ENCODE data around the gene SNX3.
A peak's percentile ranks its signal among the peaks of the same experiment; 100 is the strongest.

Gene SNX3

DNA sequence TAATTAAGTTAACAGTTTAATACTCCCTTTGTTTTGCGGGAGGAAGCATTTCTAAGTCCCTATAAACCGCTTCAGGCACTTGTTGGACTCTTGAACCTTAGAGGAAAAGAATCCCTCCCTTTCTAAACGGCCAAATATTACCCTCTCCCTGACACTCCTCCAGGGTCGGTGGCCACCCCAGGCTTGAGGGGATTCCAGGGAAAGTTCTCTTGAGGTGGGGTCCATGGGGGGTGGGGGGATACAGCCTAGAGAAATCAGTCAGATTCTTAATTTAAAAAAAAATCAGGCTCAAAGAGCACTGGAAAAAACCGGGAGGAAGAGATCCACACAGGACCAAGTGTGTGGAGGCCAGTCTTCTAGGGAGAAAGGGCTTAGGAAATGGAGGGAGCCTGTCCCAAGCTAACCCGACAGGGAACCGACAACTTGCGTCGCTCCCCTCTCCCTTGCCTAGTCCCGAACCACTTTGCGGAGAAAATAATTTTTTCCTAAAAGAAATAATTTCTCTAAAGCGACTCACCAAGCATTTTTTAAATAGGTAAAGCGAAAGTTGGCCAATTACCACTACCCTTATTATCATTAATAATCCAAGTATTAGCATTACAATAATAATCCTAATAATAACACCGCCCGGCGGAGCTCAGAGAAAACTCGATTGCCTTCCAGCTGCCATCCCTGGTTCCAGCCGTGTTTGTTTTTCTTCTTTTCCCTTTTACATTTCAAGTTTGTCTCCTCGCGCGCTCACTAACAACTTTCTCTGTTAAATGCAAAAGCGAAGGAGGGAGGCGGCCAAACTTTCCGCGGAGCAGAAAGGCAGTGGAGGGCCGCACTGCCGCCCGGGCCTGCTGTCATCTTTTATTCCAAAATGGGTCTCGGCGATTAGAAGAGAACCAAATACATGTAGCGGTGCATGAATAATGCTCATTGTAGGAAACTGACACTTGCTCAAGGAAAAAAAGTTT lies 90.2 kb downstream of the SNX3 start:
- DNase-seq (ENCODE audit: low spot score) = no peak

DNA sequence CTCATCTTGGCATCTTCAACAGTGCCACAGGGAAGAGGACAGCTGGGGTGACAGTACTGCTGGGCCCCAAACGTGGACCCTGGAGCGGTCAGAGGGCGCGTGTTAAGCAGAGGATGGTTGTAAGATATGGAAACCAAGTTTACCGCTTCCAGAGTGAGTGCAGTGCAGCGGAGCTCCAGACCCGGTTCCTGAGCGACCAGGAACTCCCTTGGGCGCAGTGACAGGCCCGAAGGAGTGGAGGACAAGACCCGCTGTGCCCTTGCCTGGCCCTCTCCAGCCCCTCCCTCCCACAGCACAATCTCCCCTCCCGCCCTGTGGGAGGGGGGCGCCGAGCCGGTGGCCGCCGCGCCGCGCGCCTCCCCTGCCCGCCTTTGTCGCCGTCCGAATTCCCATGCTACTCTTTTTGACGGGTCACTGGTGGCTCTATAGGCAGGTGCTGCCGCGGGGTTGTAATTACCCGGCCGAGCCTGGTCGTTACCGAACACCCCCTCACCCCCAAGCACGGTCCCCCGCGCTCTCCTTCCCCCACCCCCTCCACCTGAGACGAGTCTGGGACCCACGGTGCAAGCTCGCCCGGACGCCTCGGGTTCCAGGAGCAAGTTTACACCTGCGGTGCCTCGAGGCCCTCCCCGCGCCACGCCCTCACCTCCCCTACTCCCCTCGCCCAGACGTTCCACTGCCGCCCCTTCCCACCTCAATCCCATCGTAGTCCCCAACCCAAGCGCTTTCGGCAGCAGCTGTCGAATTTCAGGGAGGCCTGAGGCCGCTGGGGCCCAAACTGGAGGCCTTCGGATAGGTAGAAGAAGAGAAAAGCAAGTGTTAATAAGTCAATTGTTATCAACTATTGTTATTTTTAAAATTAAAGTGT lies 91.1 kb downstream of the SNX3 start:
- DNase-seq (ENCODE audit: low spot score) = no peak

DNA sequence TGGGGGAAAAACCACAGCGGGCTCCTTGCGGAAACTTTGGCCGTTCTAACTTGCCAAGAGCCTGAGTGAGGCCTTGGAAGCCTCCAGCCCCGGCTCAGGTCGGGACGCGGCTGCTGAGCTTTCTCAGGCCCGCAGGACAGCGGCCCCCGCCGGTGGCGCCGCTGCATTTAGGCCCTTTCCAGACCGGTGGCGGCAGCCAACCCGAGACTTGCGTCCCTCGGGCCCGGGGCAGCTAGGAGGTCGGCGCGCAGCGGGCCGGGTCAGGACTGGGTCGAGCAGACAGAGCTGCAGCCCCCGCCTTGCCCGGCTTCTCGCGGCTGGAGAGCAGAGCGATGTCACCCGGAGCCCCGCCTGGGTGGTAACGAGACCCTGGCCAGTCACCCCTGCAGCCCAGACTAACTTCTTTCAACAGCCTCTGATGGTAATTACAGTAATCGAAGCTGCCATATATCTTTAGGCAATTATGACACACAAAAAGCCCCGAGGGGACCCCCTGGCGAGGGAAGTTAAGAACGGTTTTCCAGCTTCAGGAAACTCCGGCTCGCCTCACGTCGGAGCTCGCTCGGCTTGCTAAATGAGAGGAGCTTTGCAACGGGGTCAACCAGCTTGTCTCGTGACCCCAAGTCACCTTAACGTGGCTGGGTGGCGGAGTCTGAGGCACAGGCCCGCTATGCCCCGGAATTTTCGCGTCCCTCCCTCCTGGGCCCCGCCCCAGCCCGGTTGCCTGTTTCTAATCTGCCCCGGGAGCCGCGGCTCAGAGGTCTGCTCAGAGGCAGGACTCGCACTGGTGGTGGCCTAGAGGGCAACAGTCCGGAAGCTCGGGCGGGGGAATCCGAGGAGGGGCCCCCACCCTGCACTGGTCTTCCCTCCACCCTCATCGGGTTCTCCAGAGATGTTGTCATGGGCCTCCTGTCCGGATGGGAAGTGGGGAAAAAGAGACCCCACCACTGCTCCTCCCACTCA lies 92.1 kb downstream of the SNX3 start:
- DNase-seq (ENCODE audit: low spot score) = no peak

DNA sequence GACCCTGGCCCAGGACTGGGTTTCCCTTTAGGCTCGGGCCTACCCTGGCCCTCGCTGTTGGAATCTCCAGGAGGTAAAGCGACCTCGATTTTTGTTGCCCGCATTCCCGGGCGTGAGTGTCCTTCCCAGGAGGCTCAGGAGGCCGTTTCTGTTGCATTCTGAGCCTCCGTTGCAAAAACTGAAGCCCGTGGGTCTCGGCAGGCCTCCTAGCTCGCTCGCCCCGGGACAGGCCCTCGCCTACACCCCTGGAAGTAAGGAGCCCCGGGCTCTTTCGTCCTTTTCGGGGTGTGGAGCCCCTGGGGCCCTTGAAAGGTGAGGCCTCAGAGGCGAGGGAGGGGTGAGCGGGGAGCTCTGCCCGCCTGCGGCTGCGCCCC lies 92.8 kb downstream of the SNX3 start:
- DNase-seq (ENCODE audit: low spot score) = no peak

- DNase-seq (ENCODE audit: low spot score) = no peak
Measured at GRCh38 chr6:108167449-108168089, 93.3 kb downstream of the SNX3 start.

- DNase-seq (ENCODE audit: low spot score) = no peak
Measured at GRCh38 chr6:108166664-108167448, 94.0 kb downstream of the SNX3 start.

- DNase-seq (ENCODE audit: low spot score) = no peak
Measured at GRCh38 chr6:108165714-108166663, 94.9 kb downstream of the SNX3 start, which contains the start of gene NR2E1. NR2E1 (plus strand) TSS chr6:108166022; CDS start chr6:108166766, 744 bp downstream.

DNA sequence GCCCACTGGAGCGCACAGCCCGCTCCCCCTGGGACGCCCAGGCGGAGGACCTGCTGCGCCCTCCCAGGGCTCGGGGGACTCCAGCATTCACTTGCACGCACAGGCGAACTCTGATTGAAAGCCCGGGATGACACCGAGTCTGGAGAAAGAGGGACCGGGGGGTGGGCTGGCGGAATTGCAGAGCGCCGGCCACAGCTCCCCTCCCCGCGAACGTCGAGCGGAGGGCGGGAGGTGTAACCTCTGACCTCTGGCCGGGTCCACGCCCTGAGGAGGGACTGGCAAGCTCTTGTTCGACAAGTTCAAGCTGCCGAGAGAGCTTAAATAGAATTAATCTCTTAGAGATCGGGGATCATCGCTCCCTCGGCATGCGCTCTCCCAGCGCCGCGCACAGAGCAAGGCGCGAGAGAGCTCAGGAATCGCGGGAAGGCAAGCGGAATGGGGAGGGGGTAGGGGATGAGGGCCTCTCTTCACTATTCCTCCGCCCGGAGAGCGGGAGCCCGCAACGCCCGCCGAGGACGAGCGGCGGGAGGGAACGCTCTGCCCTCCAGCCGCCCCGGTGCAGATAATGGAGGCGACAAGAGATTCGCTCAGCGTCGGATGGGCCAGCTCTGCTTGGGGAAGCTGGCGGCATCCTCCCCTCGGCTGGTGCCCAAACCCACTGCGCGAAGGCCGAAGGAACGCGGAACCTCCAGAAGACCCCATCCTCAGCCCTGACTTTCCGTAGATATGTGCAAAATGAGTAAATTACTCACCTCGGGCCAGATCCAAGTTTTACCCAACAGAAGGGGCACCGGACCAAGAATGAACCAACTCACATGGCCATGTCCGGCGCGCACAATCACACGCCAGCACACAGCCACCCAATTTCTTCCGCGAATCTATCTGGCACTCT lies 95.8 kb downstream of the SNX3 start:
- DNase-seq (ENCODE audit: low spot score) = no peak

- no peak for DNase-seq (ENCODE audit: low spot score)
Measured at GRCh38 chr6:108164543-108164814, 96.4 kb downstream of the SNX3 start.

DNA sequence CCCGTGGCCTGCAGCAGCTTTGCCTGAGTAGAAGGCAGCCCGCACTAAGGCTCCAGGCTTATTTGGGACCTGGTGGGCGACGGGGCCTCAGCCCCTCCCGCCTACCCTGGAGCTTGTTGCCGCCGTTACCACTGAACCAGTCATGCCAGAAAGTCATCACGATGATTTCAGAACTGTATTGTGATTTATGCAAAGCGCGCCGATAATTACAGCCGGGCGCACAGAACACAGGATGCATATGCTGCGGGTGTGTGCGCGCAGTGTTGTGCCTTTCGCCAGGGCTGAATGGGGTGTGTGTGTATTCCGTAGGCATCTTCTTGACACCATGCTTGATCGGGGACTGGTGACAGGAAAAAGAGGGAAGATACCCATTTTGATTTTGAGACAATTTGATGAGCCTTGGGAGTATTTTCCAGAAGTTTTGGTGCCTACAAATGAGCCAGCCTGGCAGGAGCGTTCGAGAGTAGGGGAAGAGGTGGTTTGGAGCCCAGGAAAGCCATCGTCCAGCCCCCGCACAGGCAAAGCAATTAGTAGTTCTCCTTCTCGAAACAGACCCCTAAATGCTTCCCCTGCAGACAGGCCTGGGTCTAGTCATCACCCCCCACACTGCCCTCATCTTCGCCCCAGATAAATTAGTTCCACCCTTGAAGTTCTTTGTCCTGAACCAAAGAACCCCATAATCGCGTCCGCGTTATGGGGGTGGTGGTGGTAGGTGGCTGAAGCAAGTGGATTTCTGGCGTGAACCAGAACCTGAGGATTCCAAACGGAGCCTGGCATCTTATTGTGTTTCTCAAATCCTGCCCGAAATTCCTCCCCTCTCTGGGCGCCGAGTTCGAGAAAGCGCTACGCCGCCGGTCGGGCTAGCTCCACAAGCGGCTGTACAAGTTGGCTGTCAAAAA lies 96.9 kb downstream of the SNX3 start:
- no peak for DNase-seq (ENCODE audit: low spot score)

DNA sequence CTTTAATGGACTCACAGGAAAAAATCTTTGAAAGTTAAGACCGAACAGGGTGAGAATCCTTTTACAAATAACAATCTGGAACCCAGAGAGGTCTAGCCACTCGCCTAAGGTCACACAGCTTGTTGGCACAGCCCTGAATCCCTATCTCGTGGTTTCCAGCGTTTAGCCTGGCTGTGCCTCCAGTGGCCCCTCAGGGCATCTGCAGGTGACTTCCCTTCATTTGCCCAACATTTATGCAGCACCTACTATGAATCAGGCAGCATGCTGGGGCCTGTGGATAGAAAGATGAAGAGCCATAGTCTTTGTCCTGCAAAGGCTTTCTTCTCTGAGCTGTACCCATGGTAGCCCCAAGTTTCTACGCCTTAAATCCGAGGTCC lies 97.6 kb downstream of the SNX3 start:
- peak; percentile 34 for DNase-seq (ENCODE audit: low spot score)

DNA sequence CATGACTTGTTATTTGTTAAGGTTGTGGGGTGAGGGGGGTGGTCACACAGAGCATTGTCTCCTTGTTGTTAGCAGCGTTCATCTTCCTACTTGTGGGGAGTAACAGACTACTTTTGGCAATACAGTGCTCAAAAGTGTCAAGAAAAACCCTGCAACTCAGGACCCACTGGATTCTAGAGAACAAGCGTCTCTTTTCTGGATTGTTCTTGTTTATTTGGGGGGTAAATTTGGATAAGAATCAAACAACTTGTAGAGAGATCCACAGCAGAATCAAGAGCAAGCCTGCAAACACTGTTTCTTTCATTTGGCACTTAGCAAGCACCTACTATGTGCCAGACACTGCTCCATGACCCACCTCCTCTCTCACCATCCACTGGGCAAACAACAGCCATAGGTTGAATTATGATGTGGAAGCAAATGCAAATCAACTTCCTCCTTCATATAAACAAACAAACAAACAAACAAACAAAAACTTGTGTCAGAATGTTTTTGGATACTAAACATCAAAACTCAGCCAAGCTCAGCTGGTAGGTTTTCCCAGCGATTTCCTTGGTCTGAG lies 99.0 kb downstream of the SNX3 start:
- no peak for DNase-seq (ENCODE audit: low spot score)

All from RKO (cell line).